Measurements from ENCODE around the gene GNG11.
"Not testable (repeated sequence)": the region's sequence is repeated elsewhere in the genome, so short reads cannot be mapped to it uniquely, and the experiment has no call there.

Gene GNG11

DNA sequence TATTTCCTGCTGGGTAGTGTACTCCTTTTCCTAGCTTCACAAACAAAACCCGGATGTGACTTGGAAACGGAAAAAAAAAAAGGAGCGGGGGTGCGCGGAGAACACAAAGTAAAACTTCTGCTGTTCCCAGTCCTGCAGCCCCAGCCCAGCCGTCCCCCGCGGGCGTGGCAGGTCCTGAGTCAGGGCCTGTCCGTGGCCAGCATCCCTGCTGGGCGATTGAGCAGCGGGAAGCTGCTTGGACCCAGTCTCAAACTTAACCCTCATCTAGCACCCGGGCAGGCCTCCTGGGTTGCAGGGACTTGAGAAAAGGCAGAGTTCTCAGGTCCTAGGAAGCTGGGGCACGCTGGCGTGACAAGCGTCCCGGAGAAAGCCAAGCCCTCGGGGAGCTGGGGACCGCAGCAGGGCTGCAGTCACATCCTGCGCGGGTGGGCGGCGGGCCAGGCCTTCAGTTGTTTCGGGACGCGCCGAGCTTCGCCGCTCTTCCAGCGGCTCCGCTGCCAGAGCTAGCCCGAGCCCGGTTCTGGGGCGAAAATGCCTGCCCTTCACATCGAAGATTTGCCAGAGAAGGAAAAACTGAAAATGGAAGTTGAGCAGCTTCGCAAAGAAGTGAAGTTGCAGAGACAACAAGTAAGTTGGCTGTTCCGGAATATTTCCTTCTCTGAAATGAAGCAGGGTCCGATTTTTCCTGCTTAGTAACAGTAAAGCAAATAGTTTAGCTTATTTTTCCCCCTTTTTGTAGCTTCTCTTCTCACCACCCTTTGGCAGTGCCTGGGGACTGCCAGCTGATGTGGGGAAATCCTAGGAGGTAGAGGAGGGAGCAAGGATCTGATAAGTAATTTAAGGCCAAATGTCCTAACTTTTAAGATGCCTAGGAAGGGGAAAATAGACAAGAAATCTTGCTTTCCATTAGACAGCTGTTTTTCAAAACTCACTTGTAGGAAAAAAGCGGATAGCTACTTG lies at the start of gene GNG11:
Gene GNG11, plus strand, starts transcription at position 129 of the 960 bp plus-strand sequence. Its CDS starts 403 bp downstream, at position 532.
- DNase-seq, result peak; percentile 71

DNA sequence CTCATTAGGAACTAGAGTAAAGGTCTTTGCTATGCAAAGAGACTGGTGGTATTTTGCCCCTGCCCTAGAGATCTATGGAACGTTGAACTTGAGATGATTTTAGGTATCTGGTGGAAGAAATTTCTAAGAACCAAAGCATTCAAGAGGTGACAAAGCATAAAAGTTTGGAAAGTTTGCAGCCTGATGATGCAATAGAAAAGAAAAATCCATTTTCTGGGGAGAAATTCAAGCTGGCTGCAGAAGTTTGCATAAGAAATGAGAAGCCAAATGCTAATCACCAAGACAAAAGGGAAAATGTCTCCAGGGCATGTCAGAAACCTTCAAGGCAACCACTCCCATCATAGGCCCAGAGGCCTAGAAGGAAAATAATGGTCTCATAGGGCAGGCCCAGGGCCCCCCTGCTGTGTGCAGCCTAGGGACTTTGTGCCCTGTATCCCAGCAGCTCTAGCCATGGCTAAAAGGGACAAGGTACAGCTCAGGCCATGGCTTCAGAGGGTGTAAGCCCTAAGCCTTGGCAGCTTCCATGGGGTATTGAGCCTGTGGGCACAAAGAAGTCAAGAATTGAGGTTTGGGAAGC lies 47.4 kb upstream of the GNG11 start:
- no peak for DNase-seq

DNA sequence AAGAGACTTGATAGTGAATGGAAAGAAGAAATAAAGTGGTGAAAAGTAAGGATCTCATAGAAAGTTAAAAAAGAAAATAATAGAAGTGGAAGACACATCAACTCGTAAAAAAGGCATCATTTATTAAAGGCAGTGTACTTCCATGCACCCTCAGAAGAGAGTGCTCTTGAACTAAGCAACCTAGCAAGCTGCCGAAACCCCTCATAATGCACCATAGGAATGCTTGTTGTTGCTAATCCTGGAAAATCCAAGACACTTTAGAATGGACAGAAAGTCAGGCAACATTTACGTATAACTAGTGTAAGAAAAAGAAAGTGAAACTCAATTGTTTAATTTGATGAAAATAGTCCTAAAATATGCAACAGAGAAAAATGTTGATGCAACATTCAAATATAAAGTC lies 43.8 kb upstream of the GNG11 start:
- DNase-seq, result peak; percentile 8

DNA sequence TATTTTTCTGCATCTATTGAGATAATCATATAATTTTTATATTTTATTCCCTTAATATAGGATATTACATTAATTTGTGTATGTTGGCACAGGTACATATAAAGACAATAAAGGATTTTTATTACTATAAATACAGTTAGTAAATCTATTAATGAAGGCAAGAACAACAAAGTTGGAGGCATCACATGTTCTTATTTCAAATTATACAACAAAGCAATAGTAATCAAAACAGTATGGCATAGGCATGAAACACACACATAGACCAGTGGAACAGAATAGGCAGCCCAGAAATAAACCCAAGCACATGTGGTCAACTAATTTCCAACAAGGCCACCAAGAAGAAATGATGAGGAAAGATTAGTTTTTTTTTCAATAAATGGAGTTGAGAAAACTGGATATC lies 42.2 kb upstream of the GNG11 start:
- no peak for DNase-seq

DNA sequence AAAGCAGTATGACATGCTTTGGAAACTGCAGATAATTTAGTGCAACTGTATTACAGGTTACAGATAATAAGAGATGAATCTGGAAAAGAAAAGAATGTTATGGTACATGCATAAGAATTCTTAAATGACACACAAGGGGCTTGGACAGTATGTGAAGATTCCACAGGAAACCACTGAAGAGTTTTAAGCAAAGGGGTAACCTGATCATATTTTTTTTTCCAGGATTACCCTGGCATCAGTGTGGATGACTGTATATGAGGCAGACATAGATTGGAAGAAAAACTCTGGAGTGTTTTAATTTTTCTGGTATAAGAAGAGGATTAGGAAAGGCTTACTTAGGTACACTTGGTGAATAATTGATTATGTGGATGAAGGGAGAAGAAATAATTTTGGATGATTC lies 39.1 kb upstream of the GNG11 start:
- DNase-seq, result no peak

DNA sequence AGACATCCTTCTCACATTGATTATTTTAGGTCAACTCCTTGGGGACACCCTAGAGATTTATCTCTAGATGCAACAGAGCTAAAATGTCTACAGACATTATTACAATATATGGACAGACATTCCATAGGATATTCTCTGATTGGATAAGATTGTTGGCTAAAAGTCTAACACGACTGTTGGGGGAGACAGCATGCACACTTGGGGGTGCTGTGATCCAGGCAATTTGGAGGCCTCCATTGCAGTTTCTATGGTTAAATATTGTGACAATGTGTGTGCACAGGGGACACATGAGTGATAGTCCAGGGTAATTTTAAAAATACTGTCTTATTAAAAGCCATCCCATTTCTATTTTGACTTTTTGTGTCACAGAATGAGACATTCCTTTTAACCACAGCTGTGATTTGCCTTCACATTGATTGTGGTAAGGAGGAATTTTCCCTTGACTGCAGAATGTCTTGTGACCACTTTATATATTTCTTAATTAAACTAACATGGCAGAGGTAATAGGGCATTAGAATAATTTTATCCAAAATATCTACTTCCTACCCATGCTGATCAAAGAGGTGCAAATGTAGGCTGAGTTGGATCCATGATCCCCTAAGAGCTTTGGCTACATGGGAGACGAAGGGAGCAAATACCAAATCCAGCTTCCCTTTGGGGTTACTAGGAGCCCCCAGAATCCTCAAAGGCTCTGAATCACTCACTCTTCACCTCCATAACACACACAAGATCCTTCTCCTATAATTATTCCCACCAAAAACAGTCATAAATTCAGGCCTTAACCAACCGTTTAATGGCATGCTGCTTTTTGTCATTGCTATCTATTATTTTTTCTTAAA lies 38.2 kb upstream of the GNG11 start:
- DNase-seq, result no peak

DNA sequence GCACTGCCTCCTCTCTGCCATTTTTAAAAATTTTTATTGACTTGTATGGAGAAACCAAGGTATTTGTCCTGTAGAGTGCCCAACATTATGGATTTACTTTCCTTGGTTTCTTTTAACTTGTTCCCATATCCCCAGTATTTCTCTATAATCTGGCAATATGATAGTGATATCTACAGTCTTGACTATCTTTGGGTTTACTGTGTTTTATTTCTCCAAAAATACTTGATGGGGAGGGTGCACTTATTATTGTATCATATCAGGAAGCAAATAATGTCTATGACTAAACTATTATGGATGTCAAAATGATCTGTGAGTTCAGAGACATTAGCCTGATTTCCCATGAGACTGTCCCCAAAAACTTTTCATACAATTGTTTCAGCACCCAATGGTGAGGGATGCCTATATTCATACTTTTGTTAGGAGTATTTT lies 37.6 kb upstream of the GNG11 start:
- DNase-seq, result no peak

DNA sequence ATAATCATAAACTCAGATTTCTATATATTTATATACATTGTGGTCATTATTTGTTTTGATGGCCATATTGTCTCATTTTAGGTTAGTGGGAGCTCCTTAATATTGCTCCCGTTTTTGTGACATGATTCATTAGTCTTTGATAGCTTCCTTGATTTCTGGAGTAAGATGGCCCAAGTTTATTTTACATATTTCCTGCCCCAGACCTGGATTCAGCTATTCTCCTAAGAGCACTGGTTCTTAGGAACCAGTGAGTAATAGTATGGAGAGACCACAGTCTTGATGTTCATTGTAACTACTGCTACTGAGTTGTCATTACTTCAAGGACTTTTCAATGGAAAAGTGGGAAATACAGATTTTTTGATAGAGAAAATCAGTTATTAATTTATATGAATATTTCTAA lies 37.0 kb upstream of the GNG11 start:
- no peak for DNase-seq

DNA sequence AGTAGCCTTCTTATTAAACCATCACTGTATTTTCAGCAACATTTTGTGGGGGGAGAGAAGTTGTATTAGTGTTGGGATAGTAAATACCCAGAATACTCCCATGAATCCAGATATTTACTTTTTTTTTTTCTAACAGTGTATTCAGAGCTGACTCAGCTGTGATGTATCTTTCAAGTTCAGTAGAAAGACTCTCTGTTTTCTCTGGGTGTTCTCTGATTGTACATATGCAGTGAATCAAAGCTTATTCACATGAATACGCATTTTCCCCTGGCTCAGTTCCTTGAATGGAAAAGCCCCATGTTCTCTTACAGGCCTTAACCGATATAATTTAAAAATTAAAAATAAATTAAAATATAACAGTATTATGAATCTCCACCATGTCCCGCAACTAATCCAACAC lies 32.3 kb upstream of the GNG11 start:
- DNase-seq, result no peak

DNA sequence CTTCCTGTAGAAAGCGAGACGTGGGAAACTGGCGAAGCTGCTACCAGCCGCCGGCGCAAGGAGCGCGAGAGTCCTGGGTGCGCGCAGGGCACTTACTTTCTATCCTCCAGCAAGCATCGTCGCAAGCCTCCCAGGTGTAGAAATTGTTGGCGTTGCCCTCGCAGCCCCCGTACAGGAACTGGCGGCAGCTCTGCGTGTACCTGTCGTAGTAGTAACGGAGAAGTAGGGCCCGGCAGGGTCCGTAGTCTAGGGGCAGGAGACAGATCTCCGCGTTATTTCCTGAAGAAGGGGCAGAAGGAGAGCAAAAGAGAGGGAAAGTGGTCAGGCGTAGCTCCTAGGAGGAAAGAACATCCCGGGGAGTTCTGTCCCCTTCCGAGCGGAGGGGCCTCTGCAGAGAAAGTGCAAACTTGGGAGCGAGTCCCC lies 31.5 kb upstream of the GNG11 start:
- DNase-seq, result peak; percentile 58

DNA sequence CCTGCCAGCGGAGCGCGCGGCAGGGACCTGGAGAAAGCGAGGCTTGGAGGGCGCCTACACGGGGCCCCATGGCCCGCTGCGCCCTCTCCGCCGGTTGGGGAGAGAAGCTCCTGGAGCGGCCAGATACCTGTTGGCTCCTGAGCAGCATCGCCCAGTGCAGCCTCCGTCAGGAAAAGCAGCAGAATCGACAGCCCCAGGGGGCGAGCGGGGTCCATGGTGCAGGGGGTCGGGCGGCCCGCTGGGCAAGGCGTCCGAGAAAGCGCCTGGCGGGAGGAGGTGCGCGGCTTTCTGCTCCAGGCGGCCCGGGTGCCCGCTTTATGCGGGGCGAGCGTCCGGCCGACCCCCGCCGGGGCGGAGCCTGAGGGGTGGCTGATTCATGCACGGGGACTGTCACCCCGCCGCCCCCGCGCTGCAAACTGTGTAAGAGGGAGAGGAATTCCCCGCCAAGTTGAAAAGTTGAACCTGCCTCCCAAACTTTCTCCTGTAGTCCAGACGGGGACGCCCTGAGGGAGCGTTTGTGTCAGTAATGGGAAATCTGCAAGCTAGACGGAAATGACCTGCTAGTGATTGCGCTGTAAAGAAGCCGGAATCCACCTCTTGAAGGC lies 31.0 kb upstream of the GNG11 start, which contains the start of gene TFPI2:
Gene TFPI2, minus strand, starts transcription at position 290 of the 605 bp plus-strand sequence. Its CDS starts 75 bp downstream, at position 215.
- peak; percentile 44 for DNase-seq

DNA sequence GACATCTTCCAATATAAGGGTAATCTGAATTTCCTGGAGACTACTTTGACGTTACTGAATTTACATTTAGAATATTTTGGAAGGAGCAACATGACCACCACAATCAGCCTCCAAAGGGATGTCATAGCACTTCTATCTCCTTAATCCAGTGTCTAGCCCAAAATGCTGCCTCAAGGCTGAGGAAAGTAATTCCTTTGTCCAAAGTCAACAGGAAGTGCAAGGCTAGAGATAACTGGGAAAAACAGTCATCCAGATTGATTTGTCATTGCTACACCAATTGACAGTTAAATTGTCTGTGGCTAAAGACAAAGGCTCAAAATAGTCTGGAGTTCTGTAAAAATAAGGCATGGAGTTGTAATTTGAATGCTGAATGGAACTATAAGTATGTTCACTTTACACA lies 27.1 kb upstream of the GNG11 start:
- DNase-seq, result peak; percentile 34

DNA sequence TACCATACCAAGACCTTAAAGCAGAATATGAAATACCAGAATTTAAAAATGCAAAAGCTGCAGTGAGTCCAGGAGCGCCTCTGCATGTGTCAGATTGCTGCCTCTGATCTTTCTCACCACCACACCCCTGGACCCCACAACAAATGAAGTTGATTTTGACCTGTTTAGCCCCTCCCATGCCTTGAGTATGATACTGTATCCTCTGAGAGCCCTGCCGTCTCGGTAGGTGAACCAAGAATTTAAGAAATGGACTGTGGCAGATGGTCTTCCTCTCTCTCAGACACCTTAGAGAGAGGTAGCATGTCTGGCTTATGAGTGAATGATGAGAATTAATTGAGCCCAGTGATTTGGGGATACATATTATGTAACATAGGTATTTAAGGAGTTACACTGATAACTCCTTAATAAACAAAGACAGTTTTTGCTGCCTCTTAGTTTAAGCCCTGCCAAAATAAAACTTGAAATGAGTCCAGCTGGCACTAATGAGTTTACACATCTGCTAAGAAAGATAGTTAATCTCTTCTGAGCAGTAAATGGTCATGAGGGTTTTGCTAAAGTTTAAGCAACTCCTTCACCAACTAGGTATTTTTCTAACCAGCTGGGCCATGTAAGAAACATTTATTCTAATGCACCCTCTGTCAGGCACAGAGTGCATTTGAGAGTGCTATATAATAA lies 26.4 kb upstream of the GNG11 start:
- peak; percentile 97 for DNase-seq

DNA sequence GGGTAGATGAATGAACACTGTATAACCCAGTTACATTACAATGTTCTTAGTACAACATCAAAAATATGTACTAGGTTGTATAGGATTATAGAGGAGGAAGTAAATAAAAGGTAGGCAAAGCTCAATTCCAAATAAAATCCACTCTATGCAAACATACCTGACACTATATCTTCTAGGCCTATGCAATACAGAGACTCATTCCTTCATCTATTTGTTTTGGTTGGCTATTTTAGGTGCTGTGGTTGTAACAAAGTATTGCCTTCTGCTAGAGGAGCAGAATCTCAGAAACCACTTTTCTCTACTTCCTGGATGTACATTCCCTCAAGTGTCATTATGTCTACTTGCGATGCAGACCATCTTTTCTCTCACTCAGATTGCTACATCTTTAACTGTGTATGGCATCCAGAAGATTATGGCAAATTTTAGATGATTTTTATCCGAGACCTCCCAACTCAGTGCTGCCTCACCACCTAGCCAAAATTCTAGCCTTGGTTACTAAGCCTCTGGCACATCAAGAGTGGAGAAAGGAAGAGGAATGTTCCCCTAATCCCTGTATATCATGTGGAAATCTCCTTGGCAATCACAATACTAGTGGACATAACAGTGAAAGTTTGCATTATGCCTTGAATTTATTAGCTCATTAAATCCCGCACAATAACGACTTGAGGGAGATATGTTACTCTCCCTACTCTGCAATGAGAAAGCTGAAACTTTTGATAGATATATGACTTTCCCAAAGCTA lies 25.5 kb upstream of the GNG11 start:
- peak; percentile 85 for DNase-seq

DNA sequence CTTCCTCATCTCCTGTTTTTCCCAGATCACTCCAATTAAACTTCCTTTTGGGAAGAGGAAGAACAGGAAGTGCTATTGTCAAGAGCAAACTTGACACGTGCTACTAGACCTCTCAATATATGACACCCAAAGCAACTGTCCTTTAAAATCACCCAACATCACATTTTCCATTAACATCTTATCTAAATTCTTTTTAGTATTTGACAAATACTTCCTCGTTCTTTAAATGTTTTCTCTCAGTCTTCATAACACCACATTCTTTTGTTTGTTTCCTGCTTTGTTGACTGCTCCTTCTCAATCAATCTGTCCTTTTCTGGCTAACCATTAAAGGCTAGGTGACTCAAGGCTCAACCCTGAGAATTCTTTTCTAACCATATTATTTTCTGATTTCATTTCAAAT lies 23.9 kb upstream of the GNG11 start:
- no peak for DNase-seq

DNA sequence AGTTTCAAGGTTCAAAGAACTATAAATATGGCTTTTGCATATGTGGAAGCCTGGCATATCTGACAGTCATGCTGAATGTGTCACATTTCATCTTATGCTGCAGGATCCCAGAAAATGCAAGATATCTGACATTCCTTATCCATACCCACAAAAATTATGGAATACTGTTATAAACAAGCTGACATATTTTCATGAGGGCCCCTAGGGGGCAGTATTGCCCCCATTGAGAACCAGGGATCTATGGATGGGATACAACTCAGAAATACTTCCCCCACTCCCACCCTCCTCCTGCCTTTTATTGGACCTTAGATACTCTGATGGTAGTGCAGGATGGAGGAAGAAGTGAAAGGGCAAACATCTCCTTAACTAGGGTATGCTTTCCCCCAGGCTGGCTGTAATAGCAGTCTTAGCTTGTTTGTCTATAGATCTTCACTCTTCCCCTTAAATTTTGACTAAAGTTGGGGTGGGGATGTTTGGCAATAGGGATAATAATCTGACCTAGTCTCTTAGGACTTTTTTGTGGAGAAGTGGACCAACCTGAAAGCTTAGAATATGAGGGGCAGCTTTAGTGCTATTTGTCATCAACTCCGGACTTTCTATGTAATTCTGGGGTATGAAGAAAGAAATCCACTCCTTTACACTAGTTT lies 18.6 kb upstream of the GNG11 start:
- peak; percentile 68 for DNase-seq

DNA sequence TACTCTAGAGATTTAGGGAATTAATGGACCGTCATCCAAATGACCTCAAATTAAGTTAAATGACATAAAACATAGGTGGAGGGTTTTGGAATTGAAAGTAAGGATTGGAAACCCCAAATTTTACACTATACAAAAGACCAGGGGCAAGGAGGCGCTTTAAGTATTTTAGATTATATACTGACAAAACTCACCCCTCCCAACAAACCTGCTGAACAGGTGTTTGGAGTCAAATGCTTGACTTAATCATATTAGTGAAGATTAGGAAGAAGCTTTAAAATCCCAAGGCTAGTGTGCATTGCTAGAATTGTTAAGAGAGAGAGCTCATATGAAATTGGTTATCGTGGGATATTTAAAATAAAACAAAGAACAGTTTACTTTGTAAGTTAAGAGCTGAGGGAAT lies 15.3 kb upstream of the GNG11 start, which contains the start of gene GNGT1:
Gene GNGT1, plus strand, starts transcription at position 301 of the 400 bp plus-strand sequence. CDS start 180 bp downstream, outside the sequence.
- peak; percentile 91 for DNase-seq

DNA sequence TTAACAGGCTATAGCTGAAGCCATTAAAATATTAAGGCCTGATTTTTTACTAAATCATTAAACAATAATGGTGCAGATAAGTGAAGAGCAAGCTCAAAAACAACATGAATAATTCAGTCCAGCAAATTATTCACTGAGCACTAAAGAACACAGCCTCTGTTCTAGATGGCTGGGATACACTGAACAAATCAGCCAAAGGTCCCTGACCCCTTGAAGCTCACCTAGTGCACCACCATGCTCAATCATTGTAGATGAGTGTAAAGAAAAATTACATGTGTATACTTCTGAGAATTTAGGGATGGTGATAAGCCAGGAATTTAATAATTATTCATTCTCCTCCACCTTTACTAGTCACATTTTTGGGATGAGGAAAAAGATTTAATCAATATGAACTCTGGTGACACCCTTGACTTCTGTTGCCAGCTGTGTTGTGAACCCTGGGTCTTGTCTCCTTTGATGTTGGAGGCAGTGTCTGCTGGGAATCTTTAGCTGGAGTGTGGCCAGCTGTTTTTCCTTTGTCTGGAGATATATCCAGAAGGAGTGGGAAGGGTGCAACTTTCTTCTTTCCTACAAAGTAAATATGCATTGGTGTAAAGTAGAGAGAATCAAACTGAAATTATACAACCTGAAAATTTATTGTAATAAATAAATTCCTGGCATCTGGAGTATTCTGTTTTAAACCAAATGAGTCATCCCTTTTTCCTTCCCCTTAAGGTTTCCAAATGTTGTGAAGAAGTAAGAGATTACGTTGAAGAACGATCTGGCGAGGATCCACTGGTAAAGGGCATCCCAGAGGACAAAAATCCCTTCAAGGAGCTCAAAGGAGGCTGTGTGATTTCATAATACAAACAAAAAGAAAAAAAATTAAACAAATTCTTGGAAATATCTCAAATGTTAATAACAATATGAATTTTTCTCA lies 11.2 kb upstream of the GNG11 start:
- DNase-seq, result peak; percentile 45

DNA sequence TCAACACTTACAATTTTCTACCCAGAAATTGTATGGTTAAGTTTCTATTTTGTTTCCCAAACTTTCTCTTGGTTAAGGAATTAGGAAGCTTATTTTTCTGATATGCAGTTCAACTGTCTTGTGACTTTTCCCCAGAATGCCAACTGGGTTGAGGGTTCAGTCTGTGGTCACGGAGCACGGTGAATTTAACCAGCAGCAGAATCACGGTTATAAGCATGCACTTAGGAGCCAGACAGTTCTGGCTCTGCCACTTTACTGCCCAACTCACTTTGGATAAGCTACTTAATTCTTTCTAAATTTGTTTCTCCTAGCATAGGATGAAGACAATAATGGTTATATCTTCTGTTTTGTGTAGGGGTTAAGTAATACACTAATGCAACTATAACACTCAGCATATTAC lies 10.3 kb upstream of the GNG11 start:
- not testable (repeated sequence) for DNase-seq

DNA sequence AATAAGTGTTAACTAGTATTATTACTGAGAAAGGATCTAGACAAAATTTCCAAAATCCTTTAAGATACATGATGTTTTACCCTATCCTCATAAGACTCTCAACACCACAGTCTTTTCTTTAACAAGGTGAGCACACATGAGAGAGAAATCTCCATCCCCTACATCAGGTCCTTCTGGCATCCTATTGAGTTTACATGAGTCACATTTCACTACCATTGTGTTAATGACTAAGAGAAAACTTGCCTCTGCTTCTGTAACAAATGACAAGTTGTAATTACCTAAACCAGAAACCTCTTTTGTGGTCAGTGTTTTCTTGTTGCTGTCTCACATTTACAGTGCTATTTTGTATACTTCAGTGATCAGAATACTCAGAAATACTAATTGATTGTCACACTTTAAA lies 9.9 kb upstream of the GNG11 start:
- DNase-seq, result not testable (repeated sequence)
